HG03460 (cell line): ENCODE measurements around the gene SORCS1.

Experiments
- ATAC-seq: cut with Tn5 transposase; IDR thresholded peaks from one replicate; pipeline ENCODE4 v1.9.1; 2021; ENCODE audit not compliant: unreplicated experiment

SORCS1 gene

DNA sequence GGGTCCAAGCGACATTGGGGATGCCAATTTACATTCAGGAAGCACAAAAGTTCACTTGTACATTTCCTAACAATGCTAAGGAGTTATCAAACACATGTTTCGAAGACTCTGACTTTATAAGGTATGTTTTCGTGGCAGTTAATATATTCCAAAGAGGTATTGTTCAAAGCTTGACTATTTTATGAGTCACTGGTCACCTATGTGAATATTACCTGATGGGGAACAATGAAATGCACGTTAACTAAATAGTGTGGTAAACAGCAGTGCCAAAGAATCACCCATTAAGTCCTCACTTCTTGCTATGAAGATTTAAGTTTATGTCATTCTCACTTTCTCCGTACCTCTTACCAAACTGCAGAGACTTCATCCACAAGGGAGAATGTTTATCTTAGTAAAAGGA is 550.2 kb downstream of the SORCS1 start:
- no peak for ATAC-seq

DNA sequence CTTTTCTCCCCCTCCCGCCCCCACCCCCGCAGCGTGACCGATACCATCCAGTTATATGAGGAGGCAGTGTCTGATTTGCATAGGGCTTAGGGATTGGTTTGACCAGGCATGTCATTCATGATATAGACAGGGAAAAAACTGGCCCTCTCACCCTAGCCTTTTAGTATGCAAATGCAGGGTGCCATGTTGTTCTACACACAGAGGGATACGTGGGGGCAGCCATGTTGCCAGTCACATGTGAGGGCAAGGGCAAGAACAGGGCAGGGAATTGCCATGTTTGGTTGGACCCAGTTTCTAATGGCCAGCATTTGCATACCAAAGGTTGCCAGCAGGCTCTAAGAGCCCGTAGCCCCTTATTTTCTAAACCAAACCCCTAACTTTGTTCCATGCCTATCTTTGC is 552.1 kb downstream of the SORCS1 start:
- no peak for ATAC-seq

DNA sequence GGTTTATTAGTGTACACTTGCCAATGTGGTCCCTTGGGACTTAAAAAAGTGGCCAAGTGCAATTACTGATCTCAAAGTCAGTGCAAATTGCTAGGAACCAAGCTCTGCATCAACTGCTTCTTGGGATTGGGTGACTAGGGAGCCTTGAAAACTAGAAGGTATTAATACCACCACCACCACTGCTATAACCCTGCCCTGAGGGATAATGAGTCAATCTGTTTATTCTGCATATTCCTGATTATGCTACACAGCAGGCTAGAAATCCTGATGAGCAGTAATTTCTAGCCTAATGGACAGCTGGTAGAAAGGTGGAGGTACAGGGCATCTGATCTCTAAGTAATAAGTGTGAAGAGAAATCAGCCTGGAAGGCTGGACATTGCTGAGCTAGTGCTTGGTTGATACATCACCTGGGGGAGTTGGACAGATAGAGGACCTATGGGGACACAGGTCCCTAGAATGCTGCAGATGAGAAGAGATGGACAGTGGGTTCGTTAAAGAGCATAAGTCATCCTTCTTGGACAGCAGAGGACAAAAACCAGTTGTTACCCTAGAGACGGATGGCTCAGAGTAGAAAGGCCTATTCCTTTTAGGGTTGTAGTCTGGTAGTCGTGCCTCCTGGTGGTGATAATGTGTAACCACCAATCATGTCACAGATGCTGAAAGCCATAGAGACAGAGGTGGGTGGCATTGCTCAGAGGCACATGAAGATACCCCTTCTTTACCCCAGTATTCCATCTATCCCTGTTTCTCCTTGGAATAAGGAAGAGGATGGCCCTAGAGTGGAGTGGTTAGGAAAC is 554.8 kb downstream of the SORCS1 start:
- no peak for ATAC-seq

DNA sequence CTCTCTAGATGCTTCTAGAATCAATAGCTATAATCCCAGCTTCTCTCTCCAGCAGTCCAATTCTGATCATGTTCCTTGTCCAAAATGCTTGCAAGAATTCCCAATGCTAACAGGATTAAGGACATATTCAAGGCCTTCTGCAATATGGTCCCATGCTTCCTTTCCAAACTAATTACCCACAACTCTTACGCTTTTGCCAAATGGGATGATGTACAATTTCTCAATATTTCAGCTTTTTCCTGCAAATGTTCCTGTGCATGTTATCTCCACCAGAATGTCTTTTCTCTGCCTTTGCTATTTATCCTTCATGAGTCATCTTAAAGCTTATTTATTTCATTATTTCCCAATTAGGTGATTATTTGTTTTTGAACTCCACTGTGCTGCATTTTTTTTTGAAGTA is 556.4 kb downstream of the SORCS1 start:
- ATAC-seq = no peak

DNA sequence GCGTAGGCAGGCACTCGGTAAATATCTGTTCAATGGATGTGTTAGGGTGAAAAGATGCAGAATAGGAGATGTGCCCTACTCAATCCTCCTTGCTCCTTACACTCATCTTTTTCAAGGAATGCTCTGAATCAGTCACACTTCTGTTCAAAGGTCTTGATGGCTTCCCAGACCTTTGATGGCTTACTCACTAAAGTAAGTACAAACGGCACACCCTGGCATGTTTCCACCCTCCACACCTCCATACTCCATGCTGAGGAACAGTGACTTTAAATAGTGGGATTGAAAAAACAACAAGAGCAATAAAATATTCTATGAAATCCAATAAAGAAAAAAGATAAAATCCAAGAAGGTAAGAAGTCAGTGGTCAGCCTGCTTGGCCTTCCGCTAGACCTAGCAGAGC is 569.2 kb downstream of the SORCS1 start:
- no peak for ATAC-seq

DNA sequence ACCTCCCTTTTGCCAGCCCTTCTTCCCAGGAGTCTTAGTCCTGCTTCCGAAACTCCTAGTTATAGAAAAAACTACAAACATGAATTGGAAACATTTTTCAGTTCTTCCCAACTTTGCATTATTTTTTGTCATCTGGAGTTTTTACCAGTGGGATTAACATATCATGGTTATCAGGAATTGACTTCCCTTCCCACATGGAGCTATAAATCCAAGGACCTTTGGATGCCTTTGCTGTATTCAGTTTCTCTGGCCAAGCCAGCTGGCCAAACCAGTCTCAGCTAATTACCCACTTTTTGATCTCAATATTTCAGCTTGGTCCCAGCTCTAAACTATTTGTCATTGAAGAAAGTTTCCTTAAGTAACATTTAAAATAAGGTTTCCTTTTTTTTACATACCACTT is 570.6 kb downstream of the SORCS1 start:
- no peak for ATAC-seq

DNA sequence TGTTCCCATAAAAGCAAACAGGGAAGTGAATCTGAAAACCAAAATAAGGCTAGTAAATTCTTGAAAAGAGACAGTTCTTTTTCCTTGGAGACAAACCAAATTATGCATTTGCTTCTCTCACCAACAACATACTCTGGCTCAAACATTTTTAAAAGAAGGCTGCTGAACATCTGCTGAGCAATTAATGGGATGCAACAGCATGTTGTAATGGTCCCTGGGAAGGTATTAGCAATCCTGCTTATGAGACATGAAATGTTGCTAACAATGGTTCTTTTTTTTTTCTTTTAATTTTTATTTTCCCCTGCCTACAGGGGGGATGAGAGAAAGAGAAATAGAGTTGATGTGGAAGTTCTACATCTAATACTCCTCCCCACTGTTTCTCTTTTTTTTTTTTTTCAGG is 572.1 kb downstream of the SORCS1 start:
- no peak for ATAC-seq

DNA sequence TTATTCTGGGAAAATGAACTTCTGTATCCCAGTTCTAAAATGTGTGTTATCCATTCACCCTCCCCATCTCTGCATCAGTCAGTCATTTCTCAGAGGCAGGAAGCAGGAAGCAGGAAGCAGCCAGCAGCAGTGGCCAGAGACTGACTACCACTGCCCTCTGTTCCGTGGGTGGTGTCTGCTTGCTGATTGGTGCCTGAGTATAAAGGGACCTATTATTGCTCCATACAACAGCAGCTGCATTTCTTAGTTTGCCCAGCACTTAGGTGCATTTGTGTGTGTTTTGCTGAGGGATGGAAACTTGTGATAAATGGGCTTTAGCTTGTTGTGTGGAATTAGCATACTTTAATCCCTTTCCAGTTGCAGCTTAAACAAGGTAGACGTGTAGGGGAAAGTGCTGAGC is 582.2 kb downstream of the SORCS1 start:
- ATAC-seq = no peak

DNA sequence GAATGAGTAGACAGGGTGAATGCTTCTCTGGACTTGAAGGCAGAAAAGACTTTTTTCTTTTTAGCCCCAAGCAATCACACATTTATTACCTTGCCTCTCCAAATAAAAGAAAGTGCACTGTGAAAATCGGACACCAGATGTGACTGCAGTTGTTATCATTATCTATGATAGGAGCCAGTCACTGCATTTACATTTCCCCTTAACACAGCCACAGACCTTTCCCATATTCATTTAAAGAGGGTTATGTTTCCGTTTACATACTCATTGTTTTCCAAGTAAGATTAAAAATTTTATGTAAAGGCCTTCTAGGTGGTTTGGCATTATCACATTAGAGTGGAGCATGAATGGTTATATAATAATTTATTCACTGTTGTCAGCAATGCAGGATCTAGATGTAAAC is 586.8 kb downstream of the SORCS1 start:
- no peak for ATAC-seq

DNA sequence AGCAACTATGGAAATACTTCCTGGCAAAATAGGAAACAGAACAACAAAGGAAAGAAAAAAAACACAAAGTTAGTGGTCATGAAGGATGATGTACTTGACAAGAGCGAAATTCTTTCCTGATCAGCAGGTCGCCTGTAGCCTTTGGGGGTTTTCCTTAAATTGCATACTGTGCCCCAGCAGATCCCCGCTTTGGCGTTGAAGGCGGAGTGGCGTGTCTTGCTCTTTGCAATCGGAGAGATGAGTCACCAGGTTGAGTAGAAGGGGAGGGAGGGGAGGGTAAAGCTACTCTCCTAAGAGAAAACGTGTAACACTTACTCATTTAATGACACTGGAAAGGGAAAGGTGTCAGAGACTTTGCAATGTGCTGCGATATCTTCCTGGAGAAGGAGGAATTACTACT is 587.2 kb downstream of the SORCS1 start:
- no peak for ATAC-seq

DNA sequence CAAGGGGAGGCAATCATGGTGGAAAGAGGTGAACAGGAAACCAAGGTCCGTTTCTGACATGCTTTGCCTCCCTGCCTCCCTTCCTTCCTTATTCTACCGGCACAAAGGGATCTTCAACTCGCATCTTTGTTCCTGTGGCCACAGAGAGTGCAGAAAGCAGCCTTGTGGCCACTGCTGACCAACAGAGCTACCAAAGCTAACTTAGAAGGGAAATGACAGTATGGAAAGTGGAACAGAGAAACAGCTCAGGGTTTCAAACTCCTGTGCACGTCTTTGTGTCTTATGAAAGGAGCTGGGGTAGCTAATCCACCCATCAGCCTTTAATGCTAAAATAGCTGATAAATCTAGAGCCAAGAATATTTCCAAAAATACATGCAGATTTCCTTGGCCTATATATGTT is 588.0 kb downstream of the SORCS1 start:
- ATAC-seq = no peak

DNA sequence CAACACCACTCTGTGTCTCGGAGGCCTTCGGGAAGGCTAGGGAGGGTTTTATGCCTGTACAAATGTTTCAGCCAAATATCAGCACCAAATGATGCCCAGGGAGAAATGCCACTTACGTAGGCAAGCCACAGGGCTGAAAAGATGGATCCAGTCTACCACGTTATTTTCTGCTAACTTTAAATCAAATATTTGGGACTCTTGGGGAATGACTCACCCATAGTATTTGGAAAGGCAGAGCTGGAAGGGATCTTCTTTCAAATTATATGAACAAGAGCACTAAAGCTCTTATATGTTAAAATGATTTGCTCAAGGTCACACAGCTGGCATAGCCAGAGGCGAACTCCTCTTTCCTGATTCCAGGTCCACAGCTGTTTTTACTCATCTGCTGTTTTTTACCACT is 591.4 kb downstream of the SORCS1 start:
- ATAC-seq = no peak

DNA sequence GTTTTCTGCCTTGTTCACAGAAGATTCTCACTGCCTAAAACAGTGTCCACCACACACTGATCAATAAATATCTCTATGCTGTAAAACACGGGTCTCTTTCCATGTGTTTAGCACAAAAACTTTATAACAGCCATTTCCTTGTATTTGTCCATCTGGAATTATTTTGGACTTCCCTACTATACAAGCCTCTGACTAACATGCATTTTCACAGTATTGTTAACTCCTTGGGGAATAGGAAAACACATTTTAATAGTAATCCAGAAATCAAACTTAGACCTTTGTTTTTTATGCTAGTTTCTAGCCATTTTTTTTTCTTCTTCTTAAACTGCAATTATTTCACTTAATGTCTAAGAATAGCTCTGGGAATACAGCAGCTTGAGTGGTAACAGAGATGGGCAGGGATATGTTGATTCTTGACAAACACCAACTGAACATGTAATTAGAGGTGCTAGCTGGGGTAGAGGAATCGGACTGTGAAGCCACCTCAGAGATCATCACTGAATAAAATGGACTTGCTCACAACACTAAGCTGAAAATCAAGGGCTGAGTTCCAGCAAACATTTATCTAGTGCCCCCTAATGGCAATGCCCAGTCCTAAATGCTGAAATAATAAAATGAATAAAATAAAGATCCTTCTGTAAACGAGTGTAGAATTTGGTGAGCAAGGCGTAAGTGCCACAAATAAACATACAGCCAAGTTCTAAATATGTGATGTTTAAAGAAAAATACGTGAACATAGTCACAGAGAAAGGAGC is 593.1 kb downstream of the SORCS1 start:
- no peak for ATAC-seq

DNA sequence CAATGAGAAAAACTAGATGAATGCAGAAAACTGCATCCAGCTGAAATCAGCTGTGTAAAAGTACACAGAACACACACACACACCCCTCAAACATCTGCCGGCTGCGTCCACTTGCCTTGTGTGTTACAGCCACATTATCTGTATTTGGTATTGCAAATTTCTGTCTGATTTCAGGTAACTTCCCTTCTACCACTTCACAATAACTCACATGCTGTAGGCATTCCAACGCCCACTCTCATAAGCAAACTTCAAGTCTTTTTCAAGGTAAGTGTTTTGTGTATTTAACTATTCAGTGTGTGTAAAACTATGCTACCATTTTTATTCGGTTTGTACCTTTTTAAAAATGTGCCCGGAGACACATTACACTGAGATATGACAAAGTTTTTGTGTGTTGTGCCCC is 594.2 kb downstream of the SORCS1 start:
- no peak for ATAC-seq

DNA sequence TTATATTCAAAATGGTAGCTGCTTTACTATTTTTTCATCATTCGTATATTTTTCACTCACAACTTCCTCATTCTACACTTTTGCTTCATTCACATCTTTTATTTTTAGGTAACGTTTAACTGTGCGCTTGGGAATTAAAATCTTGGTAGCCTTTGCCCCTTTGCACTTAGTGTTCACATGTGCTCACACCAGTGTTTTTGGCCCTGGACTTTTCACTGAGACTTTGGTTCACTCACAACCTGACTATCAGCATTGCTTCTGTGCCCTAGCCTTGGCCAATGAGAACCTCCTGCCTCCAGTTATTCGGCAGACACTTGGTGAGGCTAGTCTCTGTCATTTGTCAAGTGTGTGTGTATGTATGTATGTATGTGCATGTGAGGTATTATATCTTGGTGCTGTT is 596.9 kb downstream of the SORCS1 start:
- ATAC-seq = no peak

DNA sequence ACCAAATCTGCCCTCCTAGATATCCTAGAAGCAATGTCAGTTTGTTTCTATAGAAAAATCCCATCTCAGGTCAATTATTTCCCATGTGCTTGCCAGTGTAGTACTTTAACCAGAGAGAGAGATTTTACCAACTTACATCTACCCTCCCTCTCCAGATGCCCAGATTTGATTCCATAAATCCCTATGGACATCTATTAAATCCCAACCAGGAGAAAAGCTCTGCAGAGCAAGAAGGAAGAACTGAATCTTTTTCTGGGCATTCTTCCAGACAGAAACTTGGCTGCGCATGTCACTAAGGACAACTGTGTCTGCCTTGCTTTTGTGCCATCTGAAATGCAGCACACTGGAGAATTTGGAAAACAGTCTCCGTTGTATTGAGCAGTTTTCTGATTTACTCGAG is 597.6 kb downstream of the SORCS1 start:
- no peak for ATAC-seq

DNA sequence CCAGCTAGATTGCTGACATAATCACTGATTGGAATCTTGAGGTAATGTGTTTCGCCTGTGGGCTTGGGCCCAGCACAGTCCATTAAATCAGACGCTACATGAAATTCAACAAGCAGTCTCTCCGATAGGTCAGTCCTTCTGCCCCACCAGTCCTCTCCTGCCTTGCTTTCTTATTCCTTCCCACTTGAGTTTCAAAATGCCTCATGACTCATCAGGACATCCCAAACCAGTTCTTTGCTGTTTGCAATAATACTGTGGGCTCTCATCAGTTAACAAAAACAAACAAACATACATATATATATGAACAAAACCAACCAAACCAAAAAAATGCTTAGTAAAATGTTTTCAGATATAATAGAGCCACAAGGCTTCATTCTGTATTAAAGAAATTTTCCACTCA is 599.0 kb downstream of the SORCS1 start:
- ATAC-seq = no peak

DNA sequence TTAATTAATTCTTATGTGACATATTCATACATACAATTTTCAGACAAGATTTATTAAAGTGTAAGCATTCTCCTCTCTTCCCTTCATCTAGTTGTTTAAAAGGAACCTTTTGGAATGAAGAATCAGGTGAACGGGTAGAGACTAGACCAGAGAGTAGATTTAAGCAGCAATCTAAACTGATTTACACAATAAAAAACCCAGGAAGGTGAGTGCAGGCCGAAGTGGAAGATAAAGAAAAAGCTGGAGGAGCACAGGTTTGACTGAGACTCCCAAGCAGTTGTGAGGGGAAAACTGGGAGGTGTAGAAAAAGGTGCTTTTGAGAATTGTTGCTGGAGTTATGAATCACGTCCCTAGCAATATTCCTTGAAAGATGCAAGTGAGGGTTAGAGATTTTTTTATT is 601.1 kb downstream of the SORCS1 start:
- no peak for ATAC-seq

DNA sequence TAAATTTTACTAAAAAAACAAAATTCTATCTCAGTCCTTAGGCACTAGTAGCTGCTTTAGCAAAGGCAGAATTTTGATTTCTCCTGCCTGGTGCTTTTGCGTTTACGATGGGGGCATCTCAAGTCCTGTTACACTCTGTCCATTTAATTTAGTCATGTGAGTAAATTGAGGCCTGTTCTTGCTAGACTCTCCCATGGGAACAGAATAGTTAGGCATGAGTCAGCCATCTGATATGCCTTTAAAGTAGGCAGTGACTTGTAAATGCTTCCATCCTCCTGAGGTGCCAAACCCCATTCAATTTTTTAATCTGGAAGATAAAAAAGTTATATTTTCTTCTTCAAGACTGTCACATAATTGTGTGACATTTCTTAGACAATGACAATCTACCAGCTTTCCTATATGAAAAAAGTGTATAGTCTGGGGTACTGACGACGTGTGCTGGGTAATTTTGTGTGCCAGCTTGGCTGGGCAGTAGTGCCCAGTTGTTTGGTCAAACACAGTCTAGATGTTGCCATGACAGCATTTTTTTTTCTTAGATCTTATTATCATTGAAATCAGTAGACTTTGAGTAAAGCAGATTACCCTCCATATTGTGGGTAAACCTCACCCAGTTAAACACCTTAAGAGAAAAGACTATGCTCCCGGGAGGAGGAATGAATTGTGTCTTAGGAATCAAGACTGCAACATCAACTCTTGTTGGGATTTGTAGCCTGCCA is 603.4 kb downstream of the SORCS1 start:
- ATAC-seq = no peak

DNA sequence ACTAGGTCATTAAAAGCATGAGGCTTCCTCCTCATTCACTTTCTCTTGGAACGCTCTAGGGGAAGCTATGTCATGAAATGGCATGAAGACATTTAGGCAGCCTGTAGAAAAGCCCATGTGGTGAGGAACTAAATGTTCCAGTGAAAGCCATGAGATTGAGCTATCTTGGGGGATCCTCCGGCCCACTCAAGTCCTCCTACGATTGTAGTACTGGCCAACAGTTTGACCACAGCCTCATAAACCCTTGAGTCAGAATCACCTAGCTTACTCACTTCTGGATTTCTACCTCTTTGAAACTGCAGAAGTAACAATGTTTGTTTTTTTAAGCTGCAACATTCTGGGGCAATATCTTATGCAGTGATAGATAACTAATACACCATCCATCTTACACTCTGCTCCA is 605.1 kb downstream of the SORCS1 start:
- ATAC-seq = no peak

DNA sequence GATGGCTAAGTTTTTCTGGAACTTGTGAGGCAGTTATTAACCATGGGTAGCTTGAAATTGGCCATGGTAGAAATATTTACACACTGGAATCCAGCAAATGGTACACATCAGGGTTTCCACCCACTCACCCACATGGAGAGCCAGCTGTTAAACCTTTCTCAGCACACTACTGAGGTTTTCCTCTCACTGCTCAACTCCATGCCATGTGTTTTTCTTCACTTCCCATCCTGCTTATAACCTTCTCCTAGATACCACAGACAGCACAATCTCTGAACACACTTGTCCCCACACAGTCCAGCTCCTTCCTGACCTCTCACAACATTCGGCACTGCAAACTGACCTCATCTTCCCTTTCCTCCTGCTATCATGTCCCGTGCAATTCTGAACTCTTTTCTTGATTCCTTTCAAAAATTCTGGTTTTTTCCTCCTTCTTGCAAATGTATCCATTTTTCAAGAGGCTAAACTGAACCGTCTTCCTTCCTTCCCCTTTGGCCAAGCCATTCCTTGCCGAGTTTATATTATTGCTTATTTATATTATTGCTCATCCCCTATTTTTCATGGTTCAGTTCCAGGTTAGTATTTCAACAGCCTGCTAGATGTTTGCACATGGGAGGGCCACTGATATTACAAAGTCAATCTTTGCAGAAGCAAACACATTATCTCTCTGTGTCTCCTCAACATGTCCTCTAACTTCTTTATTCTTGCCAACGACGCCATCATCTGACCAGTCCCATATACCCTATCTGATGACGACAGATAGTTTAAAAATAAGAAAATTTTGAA is 606.4 kb downstream of the SORCS1 start:
- no peak for ATAC-seq
